H9 (cell line): ENCODE results near the gene PRG2. TPM values are rescaled to one million over a fixed set of nuclear protein-coding genes. Genes with fewer than 3 reads are reported as not detected.

ENCODE experiments used
- DNase-seq: peaks from one replicate; pipeline ENCODE4 v3.0.0-alpha.2; 2017
- H2AFZ ChIP-seq: one replicate; pipeline ENCODE4 v1.6.1; 2013; ENCODE audit warnings: mild to moderate bottlenecking, low read length, control low read depth, moderate library complexity
- H2AK5ac ChIP-seq: 2 replicates; pipeline ENCODE4 v1.6.1; 2013; ENCODE audit warnings: low read length, control low read depth, mixed read lengths; ENCODE audit not compliant: insufficient read length
- H2BK120ac ChIP-seq: one replicate; pipeline ENCODE4 v1.6.1; 2013; ENCODE audit warnings: low read depth, mild to moderate bottlenecking, low read length, control low read depth, inconsistent platforms; ENCODE audit not compliant: poor library complexity, severe bottlenecking
- H2BK12ac ChIP-seq: 2 replicates; pipeline ENCODE4 v1.6.1; 2013; ENCODE audit warnings: low read length, control low read depth, mixed read lengths, low read depth; ENCODE audit not compliant: insufficient read length
- H2BK15ac ChIP-seq: 2 replicates; pipeline ENCODE4 v1.6.1; 2013; ENCODE audit warnings: low read depth, low read length, control low read depth
- H2BK20ac ChIP-seq: one replicate; pipeline ENCODE4 v1.6.1; 2013; ENCODE audit warnings: low read depth, mild to moderate bottlenecking, low read length, control low read depth, inconsistent platforms; ENCODE audit not compliant: poor library complexity, severe bottlenecking
- H2BK5ac ChIP-seq: 2 replicates; pipeline ENCODE4 v1.6.1; 2013; ENCODE audit warnings: low read length, control low read depth, mixed read lengths; ENCODE audit not compliant: insufficient read length
- H3K14ac ChIP-seq: 2 replicates; pipeline ENCODE4 v1.6.1; 2013; ENCODE audit warnings: low read length, control low read depth; ENCODE audit not compliant: insufficient read depth
- H3K18ac ChIP-seq: 2 replicates; pipeline ENCODE4 v1.6.1; 2013; ENCODE audit warnings: low read depth, mild to moderate bottlenecking, mixed read lengths, low read length, control low read depth; ENCODE audit not compliant: insufficient read length
- H3K23ac ChIP-seq: 2 replicates; pipeline ENCODE4 v1.6.1; 2013; ENCODE audit warnings: low read length, control low read depth, mixed read lengths, low read depth; ENCODE audit not compliant: insufficient read length
- H3K23me2 ChIP-seq: 2 replicates; pipeline ENCODE4 v1.6.1; 2013; ENCODE audit warnings: low read depth, mild to moderate bottlenecking, mixed read lengths, low read length, control low read depth; ENCODE audit not compliant: insufficient read length, poor library complexity, severe bottlenecking
- H3K27ac ChIP-seq: 2 replicates; pipeline ENCODE4 v1.5.1; 2013; ENCODE audit warnings: low read length, control low read depth, mixed read lengths, low read depth; ENCODE audit not compliant: insufficient read length
- H3K27me3 ChIP-seq: 2 replicates; pipeline ENCODE4 v1.6.1; 2013; ENCODE audit warnings: low read length, control low read depth, inconsistent platforms; ENCODE audit not compliant: insufficient read depth
- H3K4ac ChIP-seq: 2 replicates; pipeline ENCODE4 v1.6.1; 2013; ENCODE audit warnings: low read depth, mild to moderate bottlenecking, control low read depth, inconsistent platforms, low read length, moderate library complexity
- H3K4me1 ChIP-seq: 2 replicates; pipeline ENCODE4 v1.6.1; 2013; ENCODE audit warnings: low read length, control low read depth, inconsistent platforms; ENCODE audit not compliant: insufficient read depth
- H3K4me2 ChIP-seq: 2 replicates; pipeline ENCODE4 v1.6.1; 2013; ENCODE audit warnings: low read length, control low read depth, mixed read lengths; ENCODE audit not compliant: insufficient read length, insufficient read depth
- H3K56ac ChIP-seq: 2 replicates; pipeline ENCODE4 v1.6.1; 2013; ENCODE audit warnings: low read depth, mild to moderate bottlenecking, mixed read lengths, low read length, control low read depth; ENCODE audit not compliant: insufficient read length
- H3K79me1 ChIP-seq: 2 replicates; pipeline ENCODE4 v1.6.1; 2013; ENCODE audit warnings: low read depth, mild to moderate bottlenecking, moderate library complexity, low read length, control low read depth, inconsistent platforms; ENCODE audit not compliant: insufficient read depth, poor library complexity, severe bottlenecking
- H3K79me2 ChIP-seq: 2 replicates; pipeline ENCODE4 v1.6.1; 2013; ENCODE audit warnings: low read length, control low read depth, inconsistent platforms; ENCODE audit not compliant: insufficient read depth
- H3K9ac ChIP-seq: 2 replicates; pipeline ENCODE4 v1.6.1; 2013; ENCODE audit warnings: low read length, control low read depth, mixed read lengths; ENCODE audit not compliant: insufficient read length; ENCODE audit errors: extremely low read depth
- H3K9me3 ChIP-seq: one replicate; pipeline ENCODE4 v1.6.1; 2013; ENCODE audit warnings: low read depth, low read length, inconsistent platforms; ENCODE audit not compliant: control insufficient read depth
- H3T11ph ChIP-seq: one replicate; pipeline ENCODE4 v1.6.1; 2013; ENCODE audit warnings: mild to moderate bottlenecking, low read length, control low read depth, inconsistent platforms
- H4K20me1 ChIP-seq: one replicate; pipeline ENCODE4 v1.6.1; 2013; ENCODE audit not compliant: control insufficient read depth, insufficient read length, insufficient read depth
- H4K5ac ChIP-seq: 2 replicates; pipeline ENCODE4 v1.6.1; 2013; ENCODE audit warnings: low read depth, mild to moderate bottlenecking, mixed read lengths, low read length, control low read depth; ENCODE audit not compliant: insufficient read length
- H4K8ac ChIP-seq: replicated peaks from 2 replicates; pipeline ENCODE4 v1.6.1; 2013; ENCODE audit warnings: low read length, control low read depth, mixed read lengths, low read depth; ENCODE audit not compliant: insufficient read length
- H4K91ac ChIP-seq: 2 replicates; pipeline ENCODE4 v1.6.1; 2013; ENCODE audit warnings: low read depth, mild to moderate bottlenecking, moderate library complexity, mixed read lengths, low read length, control low read depth; ENCODE audit not compliant: insufficient read length
- H3K27ac Mint-ChIP-seq, 3 experiments: 2 replicates in 2 of 3; 3 replicates in 1 of 3; pipeline ENCODE4 v1.8.0; 2020 to 2021; ENCODE audit warnings: mixed read lengths in 3 of 3, mild to moderate bottlenecking in 1 of 3, moderate library complexity in 1 of 3
- H3K27me3 Mint-ChIP-seq: 2 replicates; pipeline ENCODE4 v1.8.0; 2021; ENCODE audit warnings: low read depth, mild to moderate bottlenecking, moderate library complexity, mixed read lengths
- H3K36me3 Mint-ChIP-seq, 3 experiments: 2 replicates in 2 of 3; 3 replicates in 1 of 3; pipeline ENCODE4 v1.8.0; 2020 to 2021; ENCODE audit warnings: low read depth in 3 of 3, mixed read lengths in 3 of 3; ENCODE audit not compliant: insufficient read depth in 1 of 3
- H3K4me1 Mint-ChIP-seq, 2 experiments: 2 replicates each; pipeline ENCODE4 v1.8.0; 2020; ENCODE audit warnings: mixed read lengths in 2 of 2
- H3K4me3 Mint-ChIP-seq, 2 experiments: 2 replicates in 1 of 2; 3 replicates in 1 of 2; pipeline ENCODE4 v1.8.0; 2020 to 2021; ENCODE audit warnings: mild to moderate bottlenecking in 2 of 2, mixed read lengths in 2 of 2, moderate library complexity in 1 of 2
- H3K9me3 Mint-ChIP-seq, 2 experiments: 2 replicates in 1 of 2; 3 replicates in 1 of 2; pipeline ENCODE4 v1.8.0; 2020; ENCODE audit warnings: mild to moderate bottlenecking in 2 of 2, mixed read lengths in 2 of 2, moderate library complexity in 1 of 2
- WGBS: extraction: QIAGEN DNeasy Blood & Tissue Kit; methylation state at CpG from one replicate; pipeline ENCODE4 v1.1.7; 2013; ENCODE audit warnings: missing lambda C conversion rate, low lambda C conversion rate, mixed read lengths; ENCODE audit not compliant: insufficient read length; ENCODE audit errors: extremely low coverage; 5-methylcytosine and 5-hydroxymethylcytosine counted together
- total RNA-seq: library from RNA; stranded (reverse); gene quantifications from 2 replicates; pipeline ENCODE4 v1.2.1, GENCODE V29; 2021
- TF ChIP-seq, protein P1 (sequence below): fragments of 200-600 bp; sonication (generic); conservative IDR thresholded peaks from 3 replicates; pipeline ENCODE4 v1.8.0; 2021; ENCODE audit warnings: antibody characterized with exemption, mild to moderate bottlenecking

Gene PRG2
- total RNA-seq, 1 experiment from 2014 or later: not detected

DNA sequence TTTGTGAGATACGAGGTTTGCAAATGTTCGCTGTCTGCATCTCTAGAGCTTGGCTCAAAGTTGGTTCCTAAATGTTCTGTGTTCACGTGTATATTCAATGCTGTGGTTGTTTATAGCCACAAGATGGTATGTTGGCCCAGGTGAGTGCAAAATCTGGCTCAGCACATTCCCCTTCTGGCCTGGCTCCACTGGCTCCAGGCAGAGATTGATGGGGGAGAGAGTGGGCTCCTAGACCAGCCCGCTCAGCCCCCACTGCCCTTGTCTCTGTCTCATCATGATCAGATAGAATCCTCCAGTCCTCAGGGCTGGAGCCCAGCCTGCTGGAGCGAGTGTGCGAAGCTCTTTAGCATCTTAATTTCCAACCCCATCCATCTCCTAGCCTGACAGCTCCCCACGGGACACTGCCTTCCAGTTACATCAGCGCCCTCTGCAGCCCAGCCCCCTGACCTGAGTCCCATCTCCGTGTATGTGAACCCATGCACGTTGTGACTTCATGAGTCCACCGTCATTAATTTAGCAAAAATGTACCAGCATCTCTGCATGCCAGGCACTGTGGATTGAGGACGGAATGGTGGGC, 50.3 kb downstream of the PRG2 start:
- Histone ChIP-seq H4K5ac (no peak overlapping the region), H3T11ph (no peak overlapping the region), H2BK120ac (no peak overlapping the region), H3K79me2 (no peaks in the 10 kb centered on the region; the same call in 1 of the 2 replicates), H3K9me3 (no peaks in the 10 kb centered on the region), H3K14ac (no peak overlapping the region), H3K27me3 (no peaks in the 10 kb centered on the region), H3K56ac (no peak overlapping the region), H3K9ac (no peak overlapping the region), H3K79me1 (no peaks in the 10 kb centered on the region), H2BK12ac (no peak overlapping the region), H3K27ac (no peak overlapping the region), H3K4me2 (no peak overlapping the region), H3K23me2 (peaks cover 2% of the 10 kb centered on the region), H2BK5ac (no peak overlapping the region), H4K20me1 (no peaks in the 10 kb centered on the region), H2AFZ (no peak overlapping the region), H4K91ac (no peak overlapping the region), H3K4ac (no peak overlapping the region), H4K8ac (no peak overlapping the region), H2BK15ac (no peak overlapping the region), H3K4me1 (peaks cover 3% of the 10 kb centered on the region; the same call in 1 of the 2 replicates), H3K18ac (no peak overlapping the region), H2AK5ac (no peak overlapping the region), H3K23ac (no peak overlapping the region), H2BK20ac (no peak overlapping the region)
- Mint-ChIP-seq H3K36me3 (no peaks in the 10 kb centered on the region; a peak in 3 of 7 replicates), H3K4me1 (peaks cover 48 to 57% of the 10 kb centered on the region in 2 experiments), H3K27me3 (peaks cover 23% of the 10 kb centered on the region), H3K4me3 (no peak overlapping the region; a peak in 1 of 5 replicates), H3K9me3 (no peaks in the 10 kb centered on the region), H3K27ac (no peak overlapping the region)
- WGBS: no CpG with 5 or more reads among the region's 12 CpGs
- DNase-seq: peak; percentile 74
- TF ChIP-seq, protein P1, sequence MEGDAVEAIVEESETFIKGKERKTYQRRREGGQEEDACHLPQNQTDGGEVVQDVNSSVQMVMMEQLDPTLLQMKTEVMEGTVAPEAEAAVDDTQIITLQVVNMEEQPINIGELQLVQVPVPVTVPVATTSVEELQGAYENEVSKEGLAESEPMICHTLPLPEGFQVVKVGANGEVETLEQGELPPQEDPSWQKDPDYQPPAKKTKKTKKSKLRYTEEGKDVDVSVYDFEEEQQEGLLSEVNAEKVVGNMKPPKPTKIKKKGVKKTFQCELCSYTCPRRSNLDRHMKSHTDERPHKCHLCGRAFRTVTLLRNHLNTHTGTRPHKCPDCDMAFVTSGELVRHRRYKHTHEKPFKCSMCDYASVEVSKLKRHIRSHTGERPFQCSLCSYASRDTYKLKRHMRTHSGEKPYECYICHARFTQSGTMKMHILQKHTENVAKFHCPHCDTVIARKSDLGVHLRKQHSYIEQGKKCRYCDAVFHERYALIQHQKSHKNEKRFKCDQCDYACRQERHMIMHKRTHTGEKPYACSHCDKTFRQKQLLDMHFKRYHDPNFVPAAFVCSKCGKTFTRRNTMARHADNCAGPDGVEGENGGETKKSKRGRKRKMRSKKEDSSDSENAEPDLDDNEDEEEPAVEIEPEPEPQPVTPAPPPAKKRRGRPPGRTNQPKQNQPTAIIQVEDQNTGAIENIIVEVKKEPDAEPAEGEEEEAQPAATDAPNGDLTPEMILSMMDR: peak; percentile 52
